Stimulated activated CD4-positive, alpha-beta T cell treated with anti-CD3 and anti-CD28 coated beads, Interleukin-1b, Interleukin-23, amount 100 ng/mL, for 24 hours (primary cell): Measurements from ENCODE around the gene VAV1.

Experiments used
- DNase-seq, 4 experiments: peaks; one replicate each; pipeline ENCODE4 v3.0.0-alpha.2; 2020; ENCODE audit warnings: low read depth in 4 of 4, low spot score in 1 of 4

Gene VAV1

GRCh38 chr19:6890401-6890913 is 117.9 kb downstream of the VAV1 start:
- no peak for DNase-seq

- DNase-seq = peak; percentile 7 to 47 (median 18)
These were observed 118.4 kb downstream of the VAV1 start for GRCh38 chr19:6890938-6891337.

- DNase-seq = no peak
These were observed 119.4 kb downstream of the VAV1 start for GRCh38 chr19:6891761-6892385.

GRCh38 chr19:6894313-6894712 is 121.8 kb downstream of the VAV1 start:
- no peak for DNase-seq

GRCh38 chr19:6903446-6903845 is 130.9 kb downstream of the VAV1 start:
- no peak for DNase-seq

- DNase-seq = no peak
These were observed 134.1 kb downstream of the VAV1 start for GRCh38 chr19:6906559-6907060.
